ENCODE results near the gene USP5. TPM values are rescaled to one million over a fixed set of nuclear protein-coding genes. Genes with fewer than 3 reads are reported as not detected.
A peak's percentile ranks its signal among the peaks of the same experiment; 100 is the strongest.

The USP5 gene
- total RNA-seq, 2 donors from 2014 or later, result 82.6 to 132 TPM

GRCh38 chr12:6853626-6854025, 1.7 kb downstream of the USP5 start:
- H3K27ac ChIP-seq, result peak overlapping the region; percentile 50
- no peak for TF ChIP-seq CTCF (IDR thresholded peaks at IDR 0.05)
- peaks cover 13% of the 10 kb centered on the region for H3K4me1 ChIP-seq
- H3K9ac ChIP-seq (ENCODE audit: low read depth in 2 of 2, low read length in 2 of 2), result peak overlapping the region in 1 of 2 donors; percentile 71
- no peak for DNase-seq
- no peak overlapping the region for H3K4me3 ChIP-seq
- intact Hi-C loops (cut with DNase I), result no loop called here
- no peaks in the 10 kb centered on the region for H3K9me3 ChIP-seq
- no peaks in the 10 kb centered on the region for H3K27me3 ChIP-seq
- peaks cover 9% of the 10 kb centered on the region for H3K36me3 ChIP-seq

GRCh38 chr12:6854036-6854435, 2.1 kb downstream of the USP5 start:
- intact Hi-C loops (cut with DNase I), result no loop called here
- DNase-seq, result no peak
- Histone ChIP-seq H3K27me3 (no peaks in the 10 kb centered on the region), H3K9me3 (no peaks in the 10 kb centered on the region), H3K4me3 (no peak overlapping the region), H3K36me3 (peaks cover 9% of the 10 kb centered on the region), H3K4me1 (peaks cover 13% of the 10 kb centered on the region), H3K9ac (ENCODE audit: low read depth in 2 of 2, low read length in 2 of 2) (peak overlapping the region in 1 of 2 donors; percentile 71), H3K27ac (no peak overlapping the region)
- TF ChIP-seq CTCF (IDR thresholded peaks at IDR 0.05), result no peak

GRCh38 chr12:6855322-6855721, 3.4 kb downstream of the USP5 start:
- intact Hi-C loops (cut with DNase I), result no loop called here
- H3K9me3 ChIP-seq, result no peaks in the 10 kb centered on the region
- H3K27me3 ChIP-seq, result no peaks in the 10 kb centered on the region
- no peak for DNase-seq
- H3K4me3 ChIP-seq, result no peak overlapping the region
- H3K9ac ChIP-seq (ENCODE audit: low read depth in 2 of 2, low read length in 2 of 2), result no peak overlapping the region
- no peak overlapping the region for H3K27ac ChIP-seq
- H3K36me3 ChIP-seq, result peaks cover 9% of the 10 kb centered on the region
- peaks cover 11% of the 10 kb centered on the region for H3K4me1 ChIP-seq
- TF ChIP-seq CTCF (IDR thresholded peaks at IDR 0.05), result no peak

- H3K27ac ChIP-seq, result no peak overlapping the region
- H3K4me3 ChIP-seq, result no peak overlapping the region
- no peaks in the 10 kb centered on the region for H3K27me3 ChIP-seq
- TF ChIP-seq CTCF (IDR thresholded peaks at IDR 0.05), result no peak
- no peaks in the 10 kb centered on the region for H3K9me3 ChIP-seq
- peaks cover 14% of the 10 kb centered on the region for H3K36me3 ChIP-seq
- H3K4me1 ChIP-seq, result no peaks in the 10 kb centered on the region
- H3K9ac ChIP-seq (ENCODE audit: low read depth in 2 of 2, low read length in 2 of 2), result no peak overlapping the region
- intact Hi-C loops (cut with DNase I), result no loop called here
- DNase-seq, result no peak
These were observed 6.8 kb downstream of the USP5 start for GRCh38 chr12:6858799-6859198.

- Histone ChIP-seq H3K4me1 (no peaks in the 10 kb centered on the region), H3K27me3 (no peaks in the 10 kb centered on the region), H3K27ac (no peak overlapping the region), H3K36me3 (peaks cover 14% of the 10 kb centered on the region), H3K9ac (ENCODE audit: low read depth in 2 of 2, low read length in 2 of 2) (no peak overlapping the region), H3K9me3 (no peaks in the 10 kb centered on the region), H3K4me3 (no peak overlapping the region)
- intact Hi-C loops (cut with DNase I), result no loop called here
- no peak for TF ChIP-seq CTCF (IDR thresholded peaks at IDR 0.05)
- DNase-seq, result no peak
These were observed 8.2 kb downstream of the USP5 start for GRCh38 chr12:6860116-6860515.

- H3K9ac ChIP-seq (ENCODE audit: low read depth in 2 of 2, low read length in 2 of 2), result no peak overlapping the region
- no peak overlapping the region for H3K4me3 ChIP-seq
- no peak for TF ChIP-seq CTCF (IDR thresholded peaks at IDR 0.05)
- intact Hi-C loops (cut with DNase I), result no loop called here
- H3K27me3 ChIP-seq, result no peaks in the 10 kb centered on the region
- no peak overlapping the region for H3K27ac ChIP-seq
- no peaks in the 10 kb centered on the region for H3K4me1 ChIP-seq
- H3K36me3 ChIP-seq, result peaks cover 14% of the 10 kb centered on the region
- no peaks in the 10 kb centered on the region for H3K9me3 ChIP-seq
- no peak for DNase-seq
These were observed 9.0 kb downstream of the USP5 start for GRCh38 chr12:6860942-6861341.
